GM18502 (cell line): ENCODE results near the gene SMPX.
"Not testable (repeated sequence)": the region's sequence is repeated elsewhere in the genome, so short reads cannot be mapped to it uniquely, and the experiment has no call there.

Source experiments
- ATAC-seq: cut with Tn5 transposase; IDR thresholded peaks from one replicate; pipeline ENCODE4 v1.9.1; 2021; ENCODE audit warnings: mild to moderate bottlenecking; ENCODE audit not compliant: unreplicated experiment, poor library complexity

Gene SMPX

GRCh38 chrX:21757960-21758359 lies at the start of gene SMPX:
TSS of gene SMPX (minus strand) at chrX:21758116. CDS start at chrX:21754290, 3,826 bp downstream.
- no peak for ATAC-seq

GRCh38 chrX:21806691-21807090 lies 48.8 kb upstream of the SMPX start:
- no peak for ATAC-seq

DNA sequence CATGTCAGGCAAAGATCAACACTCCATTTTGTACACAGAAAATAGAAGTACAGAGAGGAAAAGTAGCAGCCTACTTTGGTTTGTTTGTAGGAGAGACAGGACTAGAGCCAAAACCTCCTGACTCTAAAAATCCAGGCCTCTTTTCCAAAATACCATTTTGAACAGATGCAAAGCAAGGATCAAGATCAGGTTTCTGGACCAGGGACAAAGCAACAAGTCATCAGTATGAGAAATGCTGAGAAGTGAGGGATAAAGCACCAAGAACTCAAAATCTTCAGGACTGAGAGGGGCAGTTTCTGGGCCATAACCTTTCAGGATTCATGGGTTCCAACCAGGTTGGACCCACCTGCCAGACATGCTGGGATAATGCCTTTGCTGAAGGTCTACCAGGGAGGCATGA lies 44.9 kb upstream of the SMPX start:
- ATAC-seq: no peak

GRCh38 chrX:21802054-21802670 lies 44.2 kb upstream of the SMPX start:
- ATAC-seq: no peak

DNA sequence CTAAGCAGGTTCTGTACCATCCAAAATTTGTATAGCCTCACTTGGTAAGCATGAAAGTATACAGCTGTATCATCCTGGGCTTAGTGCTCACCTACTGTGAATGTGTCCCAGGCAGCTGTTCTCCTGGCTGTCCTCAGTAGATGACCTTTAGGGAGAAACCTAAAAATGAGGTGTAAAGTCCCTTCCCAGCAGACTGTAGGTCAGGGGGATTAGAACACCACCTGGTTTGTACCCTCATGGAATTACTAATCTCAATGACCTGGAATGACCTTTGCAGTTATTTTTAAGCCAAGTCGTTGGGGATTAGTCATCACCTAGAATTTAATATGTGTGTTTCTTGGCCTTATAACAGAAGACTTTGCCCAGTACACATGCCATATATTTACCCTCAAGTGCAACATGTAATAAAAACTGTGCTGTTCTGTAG lies 42.4 kb upstream of the SMPX start:
- no peak for ATAC-seq

GRCh38 chrX:21799767-21800166 lies 41.9 kb upstream of the SMPX start:
- ATAC-seq: no peak

DNA sequence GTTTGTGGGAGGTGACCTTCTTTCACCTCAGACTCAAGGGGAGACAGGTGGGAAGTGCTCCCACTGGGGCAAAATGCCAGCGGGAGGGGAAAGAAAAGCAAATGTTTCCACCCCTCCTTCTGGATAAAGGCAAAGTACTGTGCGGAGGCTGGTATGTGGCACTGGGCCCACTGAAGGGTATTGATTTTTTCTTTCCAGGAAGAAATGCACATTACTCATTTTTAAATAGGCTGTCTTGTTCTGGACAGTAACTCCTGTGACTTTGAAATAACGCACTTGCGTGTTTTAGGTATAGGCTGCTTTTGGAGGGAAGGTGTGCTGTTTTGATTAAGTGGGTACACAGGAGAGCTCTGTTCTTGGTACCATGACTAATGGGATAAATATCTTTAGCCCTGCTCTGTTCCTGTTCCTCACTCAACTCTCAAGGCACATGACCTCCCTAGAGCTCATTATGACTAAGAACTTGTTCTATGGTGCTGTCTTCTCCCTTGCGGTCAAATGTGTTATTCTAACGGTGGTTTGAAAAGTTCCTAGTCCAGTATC lies 40.8 kb upstream of the SMPX start:
- peak; percentile 78 for ATAC-seq

- no peak for ATAC-seq
These were observed 24.1 kb upstream of the SMPX start for GRCh38 chrX:21781976-21782375.

GRCh38 chrX:21781525-21781924 lies 23.6 kb upstream of the SMPX start:
- ATAC-seq: peak; percentile 83

DNA sequence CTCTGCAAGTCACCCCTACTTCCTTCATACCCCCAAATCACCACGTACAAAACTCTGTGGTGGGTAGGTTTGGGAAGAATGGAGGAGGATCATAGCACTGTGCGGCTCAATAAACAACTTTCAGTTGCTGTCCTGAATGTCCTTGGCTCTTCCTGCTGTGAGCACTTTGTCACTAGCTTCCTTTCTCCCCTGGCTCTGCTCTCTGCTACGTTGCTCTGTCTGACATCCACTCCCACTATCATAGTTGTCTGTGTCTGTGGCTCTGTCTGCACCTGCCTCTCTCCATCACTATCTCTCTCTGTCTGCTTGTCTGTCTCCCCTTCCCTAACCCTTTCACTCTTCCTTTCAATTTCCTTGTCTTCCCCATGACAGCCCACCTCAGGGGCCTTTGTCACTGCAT lies 21.2 kb upstream of the SMPX start:
- no peak for ATAC-seq

DNA sequence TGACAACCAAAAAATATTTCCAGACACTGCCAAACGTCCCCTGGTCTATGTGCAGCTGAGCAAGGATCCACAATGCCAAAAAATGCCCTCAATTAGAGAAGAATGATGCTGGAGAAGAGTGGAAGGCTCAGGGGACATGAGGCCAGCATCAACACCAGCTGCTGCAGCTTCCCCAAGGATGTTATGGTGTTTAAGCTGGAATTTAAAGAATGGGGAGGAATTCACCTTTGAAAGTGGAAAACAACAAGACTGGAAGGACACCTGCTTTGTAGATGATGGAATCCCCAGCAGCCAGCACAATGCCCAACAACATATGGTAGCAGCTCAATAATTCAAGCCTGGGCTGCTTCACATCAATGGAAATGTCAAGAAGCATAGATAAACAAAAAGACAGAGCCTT lies 20.3 kb upstream of the SMPX start:
- ATAC-seq: no peak

- ATAC-seq: not testable (repeated sequence)
These were observed 17.2 kb upstream of the SMPX start for GRCh38 chrX:21775128-21775527.

DNA sequence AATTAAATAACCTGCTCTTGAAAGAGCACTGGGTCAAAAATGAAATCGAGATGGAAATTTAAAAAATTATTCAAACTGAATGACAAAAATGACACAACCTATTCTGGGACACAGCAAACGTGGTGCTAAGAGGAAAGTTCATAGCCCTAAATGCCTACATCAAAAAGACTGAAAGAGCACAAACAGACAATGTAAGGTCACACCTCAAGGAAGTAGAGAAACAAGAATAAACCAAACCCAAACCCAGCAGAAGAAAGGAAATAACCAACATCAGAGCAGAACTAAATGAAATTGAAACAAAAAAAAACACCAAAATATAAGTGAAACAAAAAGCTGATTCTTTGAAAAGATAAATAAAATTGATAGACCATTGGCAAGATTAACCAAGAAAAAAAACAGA lies 15.1 kb upstream of the SMPX start:
- ATAC-seq: not testable (repeated sequence)

GRCh38 chrX:21770631-21771321 lies 12.9 kb upstream of the SMPX start:
- ATAC-seq: no peak

DNA sequence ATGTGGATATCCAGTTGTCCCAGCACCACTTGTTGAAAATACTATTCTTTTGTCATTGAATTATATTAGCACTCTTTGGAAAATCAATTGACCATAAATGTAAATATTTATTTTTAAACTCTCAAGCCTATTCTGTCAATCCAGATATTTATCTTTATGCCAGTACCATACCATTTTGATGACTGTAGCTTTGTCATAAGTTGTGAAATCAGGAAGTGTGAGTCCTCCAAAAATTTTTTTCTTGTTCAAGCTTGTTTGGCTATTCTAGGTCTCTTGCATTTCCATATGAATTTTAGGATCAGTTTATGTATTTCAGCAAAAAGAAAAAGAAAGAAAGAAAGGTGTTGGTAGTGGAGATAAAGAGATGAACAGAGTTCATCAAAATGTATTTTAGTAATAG lies 8.2 kb upstream of the SMPX start:
- no peak for ATAC-seq

DNA sequence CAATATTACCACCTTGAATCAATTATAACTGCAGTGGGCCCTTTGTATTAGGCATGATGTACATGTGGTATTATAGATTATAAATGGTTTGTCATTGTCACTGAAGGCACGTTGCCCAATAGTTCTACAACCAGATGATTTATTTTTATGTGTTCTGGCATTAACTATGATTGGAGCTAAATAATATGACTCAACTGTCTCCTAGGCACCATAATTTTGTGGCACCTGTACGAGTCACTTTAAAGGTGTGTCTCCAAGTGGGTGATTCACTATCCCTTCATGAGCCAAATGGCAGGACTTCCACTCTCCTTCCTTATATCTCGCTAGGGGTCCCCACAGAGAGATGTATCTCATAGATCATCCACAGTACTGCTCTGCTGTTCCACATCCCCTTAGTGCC lies 6.1 kb upstream of the SMPX start:
- ATAC-seq: no peak

DNA sequence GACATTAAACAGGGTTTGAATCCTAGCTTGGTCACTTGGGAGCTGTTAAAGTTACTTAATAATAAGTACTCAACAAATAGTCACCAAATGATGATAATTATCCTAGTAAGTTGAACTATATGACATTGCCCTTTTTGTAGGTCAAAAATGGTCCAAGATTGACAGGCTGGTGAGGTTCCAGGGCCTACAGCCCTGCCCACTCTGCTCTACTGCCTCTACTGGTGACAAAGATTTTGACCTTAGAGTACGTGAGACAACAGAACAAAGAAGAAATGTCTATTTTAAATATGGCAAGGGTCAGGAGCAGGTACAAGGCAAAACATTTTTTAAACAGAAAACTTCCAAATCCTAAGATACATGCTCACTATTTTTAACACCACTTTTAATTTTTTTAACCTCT lies 572 bp upstream of the SMPX start:
- ATAC-seq: no peak

DNA sequence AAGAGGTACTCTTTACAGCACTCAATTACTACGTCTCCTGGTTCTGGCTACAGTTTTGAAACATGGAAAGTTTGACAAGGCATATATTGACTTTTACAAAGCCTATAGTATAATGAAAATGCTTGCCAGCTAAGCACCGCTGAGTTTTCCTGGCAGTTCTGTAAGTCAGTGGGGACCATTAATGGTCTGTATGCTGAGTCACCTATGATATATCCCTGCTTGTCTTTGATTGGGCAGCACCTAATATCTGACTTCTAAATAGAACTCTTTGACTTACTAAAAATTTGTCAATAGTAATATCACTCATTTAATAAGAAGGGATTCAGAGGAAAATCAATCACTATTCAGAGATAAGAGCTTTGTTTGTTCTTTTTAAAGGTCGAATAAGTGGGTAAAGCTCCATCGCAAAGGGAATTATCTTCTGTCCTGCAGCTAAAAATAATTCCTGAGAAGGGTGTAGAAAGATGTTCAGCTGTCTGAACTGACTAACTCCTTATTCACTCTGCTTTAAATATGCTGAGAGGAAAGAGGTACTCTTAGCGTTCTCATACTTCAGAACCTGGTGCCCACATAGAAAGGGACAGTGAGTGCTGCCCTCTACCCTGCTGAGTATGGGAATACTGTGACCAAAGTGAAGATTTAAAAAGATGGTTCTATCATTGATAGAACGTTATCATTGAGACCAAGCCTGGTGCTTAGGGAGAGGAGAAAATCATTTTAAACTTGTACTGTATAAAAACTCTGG lies 959 bp downstream of the SMPX start:
- no peak for ATAC-seq

DNA sequence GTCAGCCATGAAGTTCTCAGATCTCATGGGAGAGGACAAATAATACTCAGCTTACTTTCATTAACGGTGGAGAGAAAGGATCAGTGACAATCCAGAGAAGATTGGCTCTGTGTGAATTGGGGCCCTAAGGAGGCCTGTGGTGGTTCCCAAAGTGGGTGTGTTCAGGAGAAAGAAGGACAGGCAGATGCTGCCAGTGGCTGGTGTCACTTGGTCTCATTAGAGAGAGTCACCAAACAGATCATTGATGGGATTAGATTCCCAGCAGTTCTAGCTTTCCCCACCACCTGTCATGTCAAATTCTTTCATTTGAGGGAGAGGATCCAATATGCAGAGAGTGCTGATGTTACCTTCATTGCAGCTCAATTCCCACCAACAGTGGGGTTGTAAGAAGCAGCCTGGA lies 8.0 kb downstream of the SMPX start:
- ATAC-seq: no peak

- no peak for ATAC-seq
These were observed 9.7 kb downstream of the SMPX start for GRCh38 chrX:21748235-21748634.

- no peak for ATAC-seq
These were observed 10.4 kb downstream of the SMPX start for GRCh38 chrX:21747558-21747957.
